Measurements from ENCODE around the gene UBXN7.
"Not testable (repeated sequence)": the region's sequence is repeated elsewhere in the genome, so short reads cannot be mapped to it uniquely, and the experiment has no call there.

UBXN7 gene

GRCh38 chr3:196418601-196419000 is 13.6 kb downstream of the UBXN7 start:
- DNase-seq (ENCODE audit: low spot score) = no peak

- no peak for DNase-seq (ENCODE audit: low spot score)
Observed at GRCh38 chr3:196414469-196414868, 17.8 kb downstream of the UBXN7 start.

- no peak for DNase-seq (ENCODE audit: low spot score)
Observed at GRCh38 chr3:196412704-196413103, 19.5 kb downstream of the UBXN7 start.

- no peak for DNase-seq (ENCODE audit: low spot score)
Observed at GRCh38 chr3:196409409-196409808, 22.8 kb downstream of the UBXN7 start.

- DNase-seq (ENCODE audit: low spot score) = no peak
Observed at GRCh38 chr3:196408565-196409300, 23.5 kb downstream of the UBXN7 start.

GRCh38 chr3:196406811-196407470 is 25.3 kb downstream of the UBXN7 start:
- DNase-seq (ENCODE audit: low spot score) = no peak

GRCh38 chr3:196400331-196400730 is 31.9 kb downstream of the UBXN7 start:
- DNase-seq (ENCODE audit: low spot score) = no peak

GRCh38 chr3:196399485-196399945 is 32.7 kb downstream of the UBXN7 start:
- DNase-seq (ENCODE audit: low spot score) = no peak

- DNase-seq (ENCODE audit: low spot score) = no peak
Observed at GRCh38 chr3:196398782-196399181, 33.4 kb downstream of the UBXN7 start.

GRCh38 chr3:196397941-196398340 is 34.3 kb downstream of the UBXN7 start:
- DNase-seq (ENCODE audit: low spot score) = no peak

- DNase-seq (ENCODE audit: low spot score) = no peak
Observed at GRCh38 chr3:196390116-196390515, 42.1 kb downstream of the UBXN7 start.

GRCh38 chr3:196388956-196389355 is 43.3 kb downstream of the UBXN7 start:
- DNase-seq (ENCODE audit: low spot score) = no peak

- DNase-seq (ENCODE audit: low spot score) = not testable (repeated sequence)
Observed at GRCh38 chr3:196387941-196388340, 44.3 kb downstream of the UBXN7 start.

- DNase-seq (ENCODE audit: low spot score) = not testable (repeated sequence)
Observed at GRCh38 chr3:196386797-196387196, 45.4 kb downstream of the UBXN7 start.

- not testable (repeated sequence) for DNase-seq (ENCODE audit: low spot score)
Observed at GRCh38 chr3:196386034-196386433, 46.2 kb downstream of the UBXN7 start.

GRCh38 chr3:196385446-196385845 is 46.8 kb downstream of the UBXN7 start:
- DNase-seq (ENCODE audit: low spot score) = not testable (repeated sequence)

GRCh38 chr3:196378146-196378841 is 53.9 kb downstream of the UBXN7 start:
- DNase-seq (ENCODE audit: low spot score) = no peak

- no peak for DNase-seq (ENCODE audit: low spot score)
Observed at GRCh38 chr3:196377321-196377720, 54.9 kb downstream of the UBXN7 start.

- no peak for DNase-seq (ENCODE audit: low spot score)
Observed at GRCh38 chr3:196365736-196366135, 66.5 kb downstream of the UBXN7 start.

- no peak for DNase-seq (ENCODE audit: low spot score)
Observed at GRCh38 chr3:196360586-196360985, 71.6 kb downstream of the UBXN7 start.

- DNase-seq (ENCODE audit: low spot score) = not testable (repeated sequence)
Observed at GRCh38 chr3:196358540-196358939, 73.7 kb downstream of the UBXN7 start.

GRCh38 chr3:196357905-196358304 is 74.3 kb downstream of the UBXN7 start:
- DNase-seq (ENCODE audit: low spot score) = no peak

GRCh38 chr3:196356556-196356955 is 75.7 kb downstream of the UBXN7 start:
- no peak for DNase-seq (ENCODE audit: low spot score)

Data from globus pallidus (tissue), 1 donor.